ENCODE results near the gene GIMD1.

GRCh38 chr4:106362086-106362825 lies 6.3 kb downstream of the GIMD1 start:
- TF ChIP-seq, protein P1, sequence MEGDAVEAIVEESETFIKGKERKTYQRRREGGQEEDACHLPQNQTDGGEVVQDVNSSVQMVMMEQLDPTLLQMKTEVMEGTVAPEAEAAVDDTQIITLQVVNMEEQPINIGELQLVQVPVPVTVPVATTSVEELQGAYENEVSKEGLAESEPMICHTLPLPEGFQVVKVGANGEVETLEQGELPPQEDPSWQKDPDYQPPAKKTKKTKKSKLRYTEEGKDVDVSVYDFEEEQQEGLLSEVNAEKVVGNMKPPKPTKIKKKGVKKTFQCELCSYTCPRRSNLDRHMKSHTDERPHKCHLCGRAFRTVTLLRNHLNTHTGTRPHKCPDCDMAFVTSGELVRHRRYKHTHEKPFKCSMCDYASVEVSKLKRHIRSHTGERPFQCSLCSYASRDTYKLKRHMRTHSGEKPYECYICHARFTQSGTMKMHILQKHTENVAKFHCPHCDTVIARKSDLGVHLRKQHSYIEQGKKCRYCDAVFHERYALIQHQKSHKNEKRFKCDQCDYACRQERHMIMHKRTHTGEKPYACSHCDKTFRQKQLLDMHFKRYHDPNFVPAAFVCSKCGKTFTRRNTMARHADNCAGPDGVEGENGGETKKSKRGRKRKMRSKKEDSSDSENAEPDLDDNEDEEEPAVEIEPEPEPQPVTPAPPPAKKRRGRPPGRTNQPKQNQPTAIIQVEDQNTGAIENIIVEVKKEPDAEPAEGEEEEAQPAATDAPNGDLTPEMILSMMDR (conservative IDR thresholded peaks at IDR 0.05; ENCODE audit: low read length), result no peak
- TF ChIP-seq EZH2phosphoT487 (IDR thresholded peaks at IDR 0.05; ENCODE audit: borderline replicate concordance), result no peak
